Ishikawa (cell line): Measurements from ENCODE around the gene NT5M.

ENCODE experiments used
- CEBPB ChIP-seq: IDR thresholded peaks from 2 replicates; pipeline ENCODE4 v1.6.1; 2012
- CREB1 ChIP-seq: IDR thresholded peaks from 2 replicates; pipeline ENCODE4 v1.6.1; 2012; ENCODE audit warnings: low read depth
- TCF12 ChIP-seq: IDR thresholded peaks from 2 replicates; pipeline ENCODE4 v1.6.1; 2012; ENCODE audit warnings: low read depth
- ZBTB7A ChIP-seq: IDR thresholded peaks from 2 replicates; pipeline ENCODE4 v1.6.1; 2012; ENCODE audit warnings: low read depth

- TF ChIP-seq TCF12 = no peak
- no peak for TF ChIP-seq CREB1
- no peak for TF ChIP-seq CEBPB
- TF ChIP-seq ZBTB7A = no peak
Observed at GRCh38 chr17:17313350-17313991, 10.3 kb downstream of the NT5M start.
